K562 (cell line): Measurements from ENCODE around the gene SH3BP5L. TPM values are rescaled to one million over a fixed set of nuclear protein-coding genes. Genes with fewer than 3 reads are reported as not detected.

Experiments used
- ARNT ChIP-seq, 2 experiments: fragments of 450-650 bp; IDR thresholded peaks; 2 replicates each; pipeline ENCODE4 v1.6.1; 2016; ENCODE audit warnings: mild to moderate bottlenecking in 1 of 2
- GABPB2 ChIP-seq: fragments of 250-450 bp; sonication (Bioruptor Pico); conservative IDR thresholded peaks from 2 replicates; pipeline ENCODE4 v1.5.1; 2021; ENCODE audit warnings: mild to moderate bottlenecking
- HNRNPUL1 ChIP-seq: fragments of 200-400 bp; formaldehyde crosslinking; IDR thresholded peaks from 2 replicates; pipeline ENCODE4 v1.6.1; 2017; ENCODE audit warnings: low read length
- MIER1 ChIP-seq: fragments of 450-650 bp; IDR thresholded peaks from 2 replicates; pipeline ENCODE4 v1.6.1; 2016; ENCODE audit warnings: antibody characterized with exemption, mild to moderate bottlenecking, low read depth
- MTF1 ChIP-seq: fragments of 250-450 bp; sonication (Bioruptor Pico); IDR thresholded peaks from 2 replicates; pipeline ENCODE4 v1.9.0; 2021; ENCODE audit warnings: moderate library complexity, mild to moderate bottlenecking, inconsistent platforms, borderline replicate concordance
- NCOA1 ChIP-seq: fragments of 450-650 bp; IDR thresholded peaks from 2 replicates; pipeline ENCODE4 v1.6.1; 2016; ENCODE audit warnings: low read depth
- POLR2AphosphoS2 ChIP-seq: IDR thresholded peaks from 2 replicates; pipeline ENCODE4 v1.6.1; 2012; ENCODE audit warnings: low read length, improper control_type of control experiment
- RBFOX2 ChIP-seq: fragments of 200-400 bp; formaldehyde crosslinking; IDR thresholded peaks from 2 replicates; pipeline ENCODE4 v1.6.1; 2017; ENCODE audit warnings: low read depth, mild to moderate bottlenecking, low read length, moderate library complexity
- SMAD3 ChIP-seq: fragments of 450-650 bp; formaldehyde crosslinking; conservative IDR thresholded peaks from 2 replicates; pipeline ENCODE4 v1.4.0; 2020; ENCODE audit warnings: mild to moderate bottlenecking
- SMARCA4 ChIP-seq: fragments of 450-650 bp; IDR thresholded peaks from 2 replicates; pipeline ENCODE4 v1.6.1; 2016
- SNRNP70 ChIP-seq: fragments of 200-400 bp; formaldehyde crosslinking; optimal IDR thresholded peaks from 2 replicates; pipeline ENCODE3; 2017; ENCODE audit warnings: low read depth, low read length
- SRSF7 ChIP-seq: fragments of 200-400 bp; formaldehyde crosslinking; optimal IDR thresholded peaks from 2 replicates; pipeline ENCODE3; 2017; ENCODE audit warnings: mild to moderate bottlenecking, low read depth, low read length
- ZNF165 ChIP-seq: fragments of 250-450 bp; sonication (Bioruptor Pico); IDR thresholded peaks from 2 replicates; pipeline ENCODE4 v1.4.0; 2020; ENCODE audit warnings: borderline replicate concordance
- ZNF232 ChIP-seq: sonication (generic); formaldehyde crosslinking; IDR thresholded peaks from 2 replicates; pipeline ENCODE4 v1.8.0; 2022; ENCODE audit warnings: mild to moderate bottlenecking, missing genetic modification reagents
- polyA plus RNA-seq, 8 experiments: library from polyadenylated mRNA; depleted of rRNA in 4 of 8; stranded (reverse) in 5 of 8; unstranded in 3 of 8; fragments of >200 nt; fragmentation: Nextera tagmentation in 2 of 8; fragmentation: Illumina TruSeq in 1 of 8; extraction: Ambion mirVana in 2 of 8; extraction: Trizol in 1 of 8; gene quantifications; 2 replicates each; pipeline versions ENCODE4 v1.2.1 to v1.2.3, GENCODE V29; 2011 to 2014; ENCODE audit warnings: inconsistent platforms in 1 of 8, missing spikeins in 1 of 8
- total RNA-seq, 7 experiments: library from RNA; depleted of rRNA in 6 of 7; stranded (reverse); fragments of >200 nt in 6 of 7; fragmentation: Illumina TruSeq in 2 of 7; extraction: Trizol in 2 of 7; gene quantifications; 2 replicates each; pipeline versions ENCODE4 v1.2.1 to v1.2.3, GENCODE V29; 2011 to 2021; ENCODE audit warnings: low replicate concordance in 1 of 7
- TF ChIP-seq, protein P1 (sequence below): fragments of 450-650 bp; IDR thresholded peaks from one replicate; pipeline ENCODE4 v1.6.1; 2018; ENCODE audit warnings: mild to moderate bottlenecking, moderate library complexity; ENCODE audit not compliant: partially characterized antibody
- TF ChIP-seq, protein P2 (sequence below): fragments of 450-650 bp; IDR thresholded peaks from 2 replicates; pipeline ENCODE4 v1.6.1; 2017; ENCODE audit warnings: antibody characterized with exemption, mild to moderate bottlenecking
- TF ChIP-seq, protein P3 (sequence below): fragments of 450-650 bp; IDR thresholded peaks from 2 replicates; pipeline ENCODE4 v1.6.1; 2016; ENCODE audit warnings: borderline replicate concordance
- TF ChIP-seq, protein P4 (sequence below): sonication (generic); formaldehyde crosslinking; IDR thresholded peaks from 2 replicates; pipeline ENCODE4 v1.8.0; 2022; ENCODE audit warnings: mild to moderate bottlenecking, missing genetic modification reagents

The SH3BP5L gene
- total and polyA plus RNA-seq, 9 of the 15 experiments (the other 6 are each of a cell fraction or from before 2014, with no cell fraction given): 1.9 to 26.5 (median 15.8) TPM

DNA sequence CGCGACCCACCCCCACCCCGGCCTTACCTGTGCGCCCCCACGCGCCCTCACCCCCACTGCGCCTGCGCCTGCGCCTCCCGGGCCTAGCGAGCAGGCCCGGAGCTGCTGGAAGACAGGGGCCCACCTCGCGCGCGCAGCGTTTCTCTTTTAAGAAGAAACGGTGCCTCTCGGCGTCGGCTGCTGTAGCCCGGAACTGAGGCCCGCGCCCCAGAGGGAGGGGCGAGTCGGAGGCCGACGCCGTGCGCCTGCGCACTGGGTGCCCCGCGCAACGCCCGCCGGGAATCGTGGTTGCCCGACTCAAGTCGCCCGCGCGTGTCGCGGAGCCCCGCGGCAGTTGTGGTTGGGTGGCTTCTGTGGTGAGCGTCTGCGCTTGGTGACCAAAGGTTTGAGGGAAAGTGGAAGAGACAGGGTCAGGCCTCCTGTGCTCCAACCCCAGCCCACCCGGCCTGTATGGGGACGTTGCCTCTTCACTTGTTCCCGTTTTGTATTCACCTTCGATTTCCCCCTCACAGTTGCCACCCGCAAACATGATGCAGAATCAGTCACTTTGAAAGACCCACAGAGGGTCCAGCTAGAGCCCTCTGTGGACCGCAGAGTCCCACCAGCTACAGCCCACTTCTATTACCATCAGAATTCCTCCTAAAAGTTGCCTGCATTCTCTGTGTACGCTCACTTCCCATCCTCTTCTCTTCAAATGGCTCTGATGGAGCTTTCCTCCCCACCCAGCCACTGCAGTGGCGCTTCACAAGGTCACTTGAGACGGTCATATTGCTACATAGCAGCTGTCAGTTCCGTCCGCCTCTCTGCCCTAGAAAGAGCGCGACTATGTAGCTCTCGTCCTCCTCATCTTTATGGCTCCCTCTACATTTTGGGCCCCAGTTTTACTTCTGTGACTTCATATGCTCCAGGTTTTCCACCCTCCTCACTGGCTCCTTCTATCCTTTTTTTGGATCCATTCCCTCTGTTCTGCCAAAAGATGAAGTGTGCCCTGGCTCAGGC lies 33.5 kb upstream of the SH3BP5L start, which contains the start of gene ZNF692 (continued):
- TF ChIP-seq, protein P1, sequence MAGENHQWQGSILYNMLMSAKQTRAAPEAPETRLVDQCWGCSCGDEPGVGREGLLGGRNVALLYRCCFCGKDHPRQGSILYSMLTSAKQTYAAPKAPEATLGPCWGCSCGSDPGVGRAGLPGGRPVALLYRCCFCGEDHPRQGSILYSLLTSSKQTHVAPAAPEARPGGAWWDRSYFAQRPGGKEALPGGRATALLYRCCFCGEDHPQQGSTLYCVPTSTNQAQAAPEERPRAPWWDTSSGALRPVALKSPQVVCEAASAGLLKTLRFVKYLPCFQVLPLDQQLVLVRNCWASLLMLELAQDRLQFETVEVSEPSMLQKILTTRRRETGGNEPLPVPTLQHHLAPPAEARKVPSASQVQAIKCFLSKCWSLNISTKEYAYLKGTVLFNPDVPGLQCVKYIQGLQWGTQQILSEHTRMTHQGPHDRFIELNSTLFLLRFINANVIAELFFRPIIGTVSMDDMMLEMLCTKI: no peak
- TF ChIP-seq SMARCA4 (peak; percentile 30; the same call in 1 of the 2 replicates), SRSF7 (no peak), MIER1 (no peak), SNRNP70 (no peak), ZNF232 (CRISPR knock-in tag) (no peak), ARNT (IDR thresholded peaks at IDR 0.05) (0 out of 4 replicates have a peak, but pooled peaks of 1 of the 2 experiments have one; percentile 30), NCOA1 (no peak), MTF1 (CRISPR knock-in tag) (no peak), HNRNPUL1 (no peak), SMAD3 (0 out of 2 replicates have a peak, but pooled peaks have one; percentile 14), GABPB2 (CRISPR knock-in tag) (no peak), ZNF165 (CRISPR knock-in tag) (no peak), POLR2AphosphoS2 (peak; percentile 77; the same call in 1 of the 2 replicates), RBFOX2 (peak; percentile 97)
- TF ChIP-seq, protein P2, sequence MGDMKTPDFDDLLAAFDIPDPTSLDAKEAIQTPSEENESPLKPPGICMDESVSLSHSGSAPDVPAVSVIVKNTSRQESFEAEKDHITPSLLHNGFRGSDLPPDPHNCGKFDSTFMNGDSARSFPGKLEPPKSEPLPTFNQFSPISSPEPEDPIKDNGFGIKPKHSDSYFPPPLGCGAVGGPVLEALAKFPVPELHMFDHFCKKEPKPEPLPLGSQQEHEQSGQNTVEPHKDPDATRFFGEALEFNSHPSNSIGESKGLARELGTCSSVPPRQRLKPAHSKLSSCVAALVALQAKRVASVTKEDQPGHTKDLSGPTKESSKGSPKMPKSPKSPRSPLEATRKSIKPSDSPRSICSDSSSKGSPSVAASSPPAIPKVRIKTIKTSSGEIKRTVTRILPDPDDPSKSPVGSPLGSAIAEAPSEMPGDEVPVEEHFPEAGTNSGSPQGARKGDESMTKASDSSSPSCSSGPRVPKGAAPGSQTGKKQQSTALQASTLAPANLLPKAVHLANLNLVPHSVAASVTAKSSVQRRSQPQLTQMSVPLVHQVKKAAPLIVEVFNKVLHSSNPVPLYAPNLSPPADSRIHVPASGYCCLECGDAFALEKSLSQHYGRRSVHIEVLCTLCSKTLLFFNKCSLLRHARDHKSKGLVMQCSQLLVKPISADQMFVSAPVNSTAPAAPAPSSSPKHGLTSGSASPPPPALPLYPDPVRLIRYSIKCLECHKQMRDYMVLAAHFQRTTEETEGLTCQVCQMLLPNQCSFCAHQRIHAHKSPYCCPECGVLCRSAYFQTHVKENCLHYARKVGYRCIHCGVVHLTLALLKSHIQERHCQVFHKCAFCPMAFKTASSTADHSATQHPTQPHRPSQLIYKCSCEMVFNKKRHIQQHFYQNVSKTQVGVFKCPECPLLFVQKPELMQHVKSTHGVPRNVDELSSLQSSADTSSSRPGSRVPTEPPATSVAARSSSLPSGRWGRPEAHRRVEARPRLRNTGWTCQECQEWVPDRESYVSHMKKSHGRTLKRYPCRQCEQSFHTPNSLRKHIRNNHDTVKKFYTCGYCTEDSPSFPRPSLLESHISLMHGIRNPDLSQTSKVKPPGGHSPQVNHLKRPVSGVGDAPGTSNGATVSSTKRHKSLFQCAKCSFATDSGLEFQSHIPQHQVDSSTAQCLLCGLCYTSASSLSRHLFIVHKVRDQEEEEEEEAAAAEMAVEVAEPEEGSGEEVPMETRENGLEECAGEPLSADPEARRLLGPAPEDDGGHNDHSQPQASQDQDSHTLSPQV: peak; percentile 59; the same call in 1 of the 2 replicates
- TF ChIP-seq, protein P3, sequence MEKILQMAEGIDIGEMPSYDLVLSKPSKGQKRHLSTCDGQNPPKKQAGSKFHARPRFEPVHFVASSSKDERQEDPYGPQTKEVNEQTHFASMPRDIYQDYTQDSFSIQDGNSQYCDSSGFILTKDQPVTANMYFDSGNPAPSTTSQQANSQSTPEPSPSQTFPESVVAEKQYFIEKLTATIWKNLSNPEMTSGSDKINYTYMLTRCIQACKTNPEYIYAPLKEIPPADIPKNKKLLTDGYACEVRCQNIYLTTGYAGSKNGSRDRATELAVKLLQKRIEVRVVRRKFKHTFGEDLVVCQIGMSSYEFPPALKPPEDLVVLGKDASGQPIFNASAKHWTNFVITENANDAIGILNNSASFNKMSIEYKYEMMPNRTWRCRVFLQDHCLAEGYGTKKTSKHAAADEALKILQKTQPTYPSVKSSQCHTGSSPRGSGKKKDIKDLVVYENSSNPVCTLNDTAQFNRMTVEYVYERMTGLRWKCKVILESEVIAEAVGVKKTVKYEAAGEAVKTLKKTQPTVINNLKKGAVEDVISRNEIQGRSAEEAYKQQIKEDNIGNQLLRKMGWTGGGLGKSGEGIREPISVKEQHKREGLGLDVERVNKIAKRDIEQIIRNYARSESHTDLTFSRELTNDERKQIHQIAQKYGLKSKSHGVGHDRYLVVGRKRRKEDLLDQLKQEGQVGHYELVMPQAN: no peak
- TF ChIP-seq, protein P4, sequence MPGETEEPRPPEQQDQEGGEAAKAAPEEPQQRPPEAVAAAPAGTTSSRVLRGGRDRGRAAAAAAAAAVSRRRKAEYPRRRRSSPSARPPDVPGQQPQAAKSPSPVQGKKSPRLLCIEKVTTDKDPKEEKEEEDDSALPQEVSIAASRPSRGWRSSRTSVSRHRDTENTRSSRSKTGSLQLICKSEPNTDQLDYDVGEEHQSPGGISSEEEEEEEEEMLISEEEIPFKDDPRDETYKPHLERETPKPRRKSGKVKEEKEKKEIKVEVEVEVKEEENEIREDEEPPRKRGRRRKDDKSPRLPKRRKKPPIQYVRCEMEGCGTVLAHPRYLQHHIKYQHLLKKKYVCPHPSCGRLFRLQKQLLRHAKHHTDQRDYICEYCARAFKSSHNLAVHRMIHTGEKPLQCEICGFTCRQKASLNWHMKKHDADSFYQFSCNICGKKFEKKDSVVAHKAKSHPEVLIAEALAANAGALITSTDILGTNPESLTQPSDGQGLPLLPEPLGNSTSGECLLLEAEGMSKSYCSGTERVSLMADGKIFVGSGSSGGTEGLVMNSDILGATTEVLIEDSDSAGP (CRISPR knock-in tag): no peak
